HG02588 (cell line): ENCODE measurements around the gene KCNH1.
"Not testable (repeated sequence)": the region's sequence is repeated elsewhere in the genome, so short reads cannot be mapped to it uniquely, and the experiment has no call there.

Source experiments
- ATAC-seq: cut with Tn5 transposase; IDR thresholded peaks from one replicate; pipeline ENCODE4 v1.9.1; 2021; ENCODE audit warnings: mild to moderate bottlenecking, moderate library complexity; ENCODE audit not compliant: unreplicated experiment

KCNH1 gene

GRCh38 chr1:210692796-210693195 is 441.2 kb downstream of the KCNH1 start:
- peak; percentile 34 for ATAC-seq

DNA sequence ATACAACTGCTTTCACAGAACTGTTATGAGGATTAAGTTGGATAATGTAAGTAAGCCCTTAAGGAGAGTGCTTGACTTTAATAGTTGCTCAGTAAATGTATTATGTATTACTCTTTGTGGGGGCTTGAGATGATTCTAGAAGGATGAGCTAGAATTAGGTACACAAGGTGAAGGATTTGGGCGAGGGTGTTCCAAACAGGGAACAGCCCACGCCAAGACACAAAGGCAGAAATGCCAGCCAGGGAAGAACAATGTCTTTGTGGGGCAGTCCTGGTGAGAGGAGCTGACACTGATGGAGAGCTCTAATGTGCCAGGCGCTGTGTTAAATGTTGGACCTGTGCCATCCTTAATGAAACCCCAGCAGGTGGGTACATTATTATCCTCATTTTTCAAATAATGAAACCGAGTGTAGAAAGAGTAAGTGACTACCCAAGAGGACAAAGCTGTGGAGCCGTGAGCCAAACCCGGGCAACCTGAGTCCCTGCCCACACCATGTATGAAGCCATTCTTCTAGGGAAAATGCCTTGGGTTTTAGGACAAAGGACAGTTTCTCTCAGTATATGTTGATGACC is 442.8 kb downstream of the KCNH1 start:
- ATAC-seq: no peak

GRCh38 chr1:210690236-210690635 is 443.7 kb downstream of the KCNH1 start:
- no peak for ATAC-seq

DNA sequence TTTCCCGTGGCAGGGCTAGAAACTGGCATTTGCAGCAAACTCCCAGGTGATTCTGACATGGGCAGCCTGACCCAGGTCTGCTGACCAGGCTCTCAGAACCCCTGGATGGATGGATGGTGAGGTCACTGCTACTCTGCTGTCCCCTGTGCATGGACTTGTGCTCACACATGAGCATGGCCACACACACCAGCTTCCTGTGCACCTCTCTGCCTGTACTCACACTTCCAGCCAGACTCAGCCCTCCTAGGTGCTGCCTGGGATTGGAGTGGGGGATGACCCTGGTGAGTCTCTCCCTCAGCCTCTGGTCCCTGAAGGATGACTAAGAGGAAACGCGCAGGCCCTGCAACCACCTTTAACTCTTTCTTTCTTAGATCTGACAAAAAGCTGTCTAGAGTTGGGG is 444.1 kb downstream of the KCNH1 start:
- ATAC-seq: no peak

GRCh38 chr1:210688512-210689234 is 445.3 kb downstream of the KCNH1 start:
- ATAC-seq: no peak

GRCh38 chr1:210687582-210688279 is 446.2 kb downstream of the KCNH1 start:
- ATAC-seq: no peak

DNA sequence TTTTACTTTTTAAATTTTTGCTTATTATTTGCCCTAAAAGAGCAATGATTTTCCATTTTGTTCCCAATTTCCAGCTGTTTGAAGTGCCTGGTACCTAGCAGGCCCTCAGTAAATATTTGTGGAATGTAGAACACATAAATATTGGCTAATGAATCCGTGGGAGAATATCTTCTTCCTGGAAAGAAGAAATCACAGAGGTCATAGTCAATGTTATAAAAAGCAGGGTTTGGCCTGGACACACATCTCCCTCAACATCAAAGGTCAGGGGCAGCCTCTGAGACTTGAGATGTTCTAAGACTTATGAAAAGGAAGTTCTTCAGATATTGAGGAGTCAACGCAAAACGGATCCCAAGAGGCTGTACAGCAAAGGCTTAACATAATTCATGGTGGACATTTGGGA is 447.1 kb downstream of the KCNH1 start:
- ATAC-seq: no peak

DNA sequence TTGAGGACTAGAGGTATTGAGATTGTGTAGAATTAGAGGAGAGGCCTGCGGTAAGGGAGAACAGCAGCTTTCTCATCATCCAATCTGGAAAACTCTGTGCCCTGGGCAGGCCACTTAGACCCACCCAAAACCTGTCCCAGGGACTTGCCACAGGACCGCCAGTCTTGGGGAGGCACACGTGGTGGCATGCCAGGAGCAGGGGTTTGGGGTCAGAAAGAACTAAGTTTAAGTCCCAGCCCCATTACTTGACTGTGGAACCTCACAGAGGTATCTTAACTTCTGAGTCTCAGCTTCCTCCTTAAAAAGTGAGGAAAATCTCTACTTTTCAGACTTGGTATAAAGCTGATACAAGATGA is 448.7 kb downstream of the KCNH1 start:
- peak; percentile 3 for ATAC-seq

DNA sequence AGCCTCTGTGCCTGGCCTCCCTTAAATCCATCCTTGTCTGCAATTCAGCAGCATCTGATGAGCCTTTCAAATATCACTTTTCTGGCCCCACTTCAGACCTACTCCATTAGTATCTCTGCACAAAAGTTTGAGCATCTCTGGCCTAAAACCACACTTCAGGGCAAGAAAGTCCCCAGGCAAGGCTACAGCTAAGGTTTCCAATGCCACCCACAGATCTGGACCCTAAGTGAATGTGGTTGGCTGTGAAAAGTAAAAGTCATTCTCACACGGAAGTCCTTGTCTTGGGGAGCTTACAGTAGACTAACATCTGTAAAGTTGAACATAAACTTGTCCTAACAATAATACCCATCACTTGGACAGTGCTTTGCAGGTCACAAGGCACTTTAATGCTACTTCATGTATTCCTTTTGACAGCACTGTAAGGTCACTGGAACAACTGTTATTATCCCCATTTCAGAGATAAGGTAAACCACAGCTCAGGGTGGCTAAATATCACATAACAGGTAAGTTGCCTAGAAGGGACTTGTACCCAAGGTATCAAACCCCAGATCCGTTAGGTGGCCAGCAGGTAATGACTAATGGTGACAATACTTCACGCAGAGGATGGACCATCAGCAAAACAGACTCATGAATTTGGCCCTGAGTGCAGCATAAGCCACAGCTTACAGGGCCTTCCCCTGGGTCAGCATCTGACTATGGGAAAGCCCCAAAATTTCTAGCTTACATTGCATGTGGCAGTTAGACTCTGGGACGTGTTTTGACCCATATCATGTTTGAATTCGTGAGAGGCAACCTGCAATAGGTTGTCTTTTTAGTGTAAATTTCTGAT is 449.3 kb downstream of the KCNH1 start:
- peak; percentile 94 for ATAC-seq

DNA sequence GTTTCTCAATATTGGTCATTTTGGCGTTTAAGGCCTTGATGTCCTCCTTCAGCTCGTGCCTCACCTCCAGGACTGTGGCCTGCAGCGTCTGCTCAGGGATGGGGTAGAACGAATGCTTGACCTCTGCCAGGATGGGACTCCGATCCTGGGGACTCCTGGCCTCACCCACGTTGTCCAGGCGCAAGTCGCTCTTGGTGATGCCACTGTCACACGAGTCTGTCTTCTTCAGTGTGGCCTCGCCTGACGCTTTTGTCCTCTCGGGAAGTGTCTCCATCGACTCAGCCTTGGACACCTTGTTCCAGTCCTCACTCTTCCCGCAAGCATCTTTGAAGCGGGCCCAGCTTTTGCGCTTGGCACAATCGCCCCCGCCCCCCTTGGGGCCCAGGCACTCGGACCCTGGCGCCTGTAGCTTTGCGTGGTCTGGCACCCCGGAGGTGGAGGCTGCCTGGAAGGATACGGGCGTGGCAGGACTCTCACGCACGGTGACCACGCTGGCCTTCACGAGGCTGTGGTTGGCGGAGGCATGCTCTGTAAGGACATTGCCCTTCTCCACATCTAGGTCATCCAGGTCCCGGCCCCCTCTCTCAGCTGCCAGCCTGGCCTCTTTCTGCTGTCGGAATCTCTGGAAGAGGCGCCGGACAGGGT is 450.4 kb downstream of the KCNH1 start:
- no peak for ATAC-seq

- ATAC-seq: no peak
Measured at GRCh38 chr1:210681158-210681557, 452.8 kb downstream of the KCNH1 start.

DNA sequence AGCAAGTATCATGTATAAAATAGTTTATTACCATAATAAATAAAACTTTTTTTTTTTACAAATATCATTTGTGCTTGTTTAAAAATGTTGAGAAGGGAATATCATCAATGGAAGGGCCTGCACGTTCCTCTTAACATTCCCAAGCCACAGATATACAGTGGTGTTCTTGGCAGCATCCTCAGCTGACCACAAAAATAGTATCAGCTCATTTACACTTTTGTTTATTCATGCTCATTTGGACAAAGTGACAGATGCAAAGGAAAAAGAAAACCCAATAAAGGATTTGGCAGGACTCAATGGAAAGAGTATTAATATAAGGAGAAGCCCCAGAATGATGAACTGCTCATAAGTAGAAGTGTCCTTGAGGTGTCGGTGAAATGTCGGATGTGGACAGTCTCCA is 455.6 kb downstream of the KCNH1 start:
- ATAC-seq: no peak

DNA sequence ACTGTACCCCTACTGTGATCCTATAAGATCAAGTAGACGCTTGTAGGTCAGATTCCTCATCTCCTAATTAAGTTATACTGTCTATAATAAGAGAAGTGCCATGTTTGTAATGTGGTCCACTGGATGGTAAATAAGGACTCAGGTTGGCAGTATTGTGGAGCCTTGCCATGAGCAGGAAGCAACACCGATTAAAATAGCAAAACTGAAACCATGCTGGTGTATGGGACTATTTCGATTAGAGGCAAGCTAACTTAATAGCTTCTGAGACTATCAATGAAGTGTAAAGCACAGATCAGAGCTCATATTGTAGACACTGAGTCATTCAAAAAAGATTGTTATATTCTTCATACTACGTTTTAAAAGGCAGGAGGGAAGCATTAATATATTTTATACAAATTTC is 456.4 kb downstream of the KCNH1 start:
- ATAC-seq: no peak

DNA sequence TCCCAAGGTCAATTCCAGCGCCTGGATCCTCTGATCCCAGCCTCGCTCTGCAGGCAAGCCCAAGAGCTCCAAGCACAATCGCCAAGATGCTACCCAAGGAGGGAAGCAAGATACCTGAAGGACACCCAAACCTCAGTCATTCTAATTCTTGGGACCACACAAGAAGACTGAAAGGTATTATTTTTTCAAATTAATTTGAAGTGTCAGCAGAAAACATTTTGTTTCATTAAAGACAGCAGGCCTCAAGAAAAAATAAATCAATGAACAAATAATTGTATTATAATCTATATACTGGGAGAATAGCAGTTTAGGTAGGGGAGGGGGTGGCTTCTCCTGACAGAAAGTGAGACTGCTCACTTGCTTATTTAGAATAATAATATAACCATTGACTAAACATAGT is 457.4 kb downstream of the KCNH1 start:
- ATAC-seq: no peak

DNA sequence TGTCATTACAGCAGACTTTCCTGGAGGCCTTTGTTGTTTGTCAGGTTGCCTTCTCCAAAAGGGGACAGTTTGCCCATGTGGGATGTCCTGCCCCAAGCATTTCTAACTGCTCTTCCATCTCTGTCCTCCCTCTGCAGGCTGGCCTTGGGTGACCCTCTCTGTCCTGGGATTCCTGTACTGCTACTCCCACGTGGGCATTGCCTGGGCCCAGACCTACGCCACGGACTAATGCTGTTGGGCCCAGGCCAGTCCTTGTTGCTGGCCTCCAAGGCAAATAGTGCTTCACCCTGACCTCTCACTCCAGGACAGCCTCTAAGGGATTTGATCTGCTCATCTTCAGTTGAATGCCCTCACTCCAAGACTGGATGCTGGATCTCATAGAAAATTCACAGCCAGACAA is 459.8 kb downstream of the KCNH1 start:
- no peak for ATAC-seq

DNA sequence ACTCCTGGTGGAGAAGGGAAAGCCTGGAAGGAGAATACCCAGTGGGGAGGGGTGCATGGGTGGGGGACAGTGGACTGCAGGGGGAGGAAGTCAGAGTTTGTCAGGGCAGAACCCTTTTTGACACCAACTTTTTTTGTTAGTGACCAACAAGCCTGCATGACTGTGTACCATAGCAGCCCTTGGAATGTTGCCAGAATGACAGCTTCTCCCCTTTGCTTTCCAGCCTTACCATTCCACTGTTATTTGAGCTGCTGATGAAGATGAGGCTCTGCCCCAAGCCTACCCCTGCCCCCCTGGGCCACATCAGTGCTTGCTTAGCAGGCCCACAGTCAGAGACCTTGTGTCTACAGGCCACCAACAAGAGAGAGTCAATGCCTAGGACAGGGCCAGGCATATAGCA is 464.0 kb downstream of the KCNH1 start:
- no peak for ATAC-seq

GRCh38 chr1:210663730-210664573 is 470.0 kb downstream of the KCNH1 start:
- ATAC-seq: no peak

- ATAC-seq: no peak
Measured at GRCh38 chr1:210662291-210663050, 471.5 kb downstream of the KCNH1 start.

DNA sequence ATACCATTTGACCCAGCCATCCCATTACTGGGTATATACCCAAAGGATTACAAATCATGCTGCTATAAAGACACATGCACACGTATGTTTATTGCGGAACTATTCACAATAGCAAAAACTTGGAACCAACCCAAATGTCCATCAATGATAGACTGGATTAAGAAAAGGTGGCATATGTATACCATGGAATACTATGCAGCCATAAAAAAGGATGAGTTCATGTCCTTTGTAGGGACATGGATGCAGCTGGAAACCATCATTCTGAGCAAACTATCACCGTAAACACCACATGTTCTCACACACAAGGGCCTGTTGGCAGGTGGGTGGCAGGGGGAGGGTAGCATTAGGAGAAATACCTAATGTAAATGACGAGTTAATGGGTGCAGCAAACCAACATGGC is 472.4 kb downstream of the KCNH1 start:
- ATAC-seq: not testable (repeated sequence)
